Urothelium cell line (cell line): Measurements from ENCODE around the gene ZNF638.

Experiments used
- DNase-seq: peaks from one replicate; pipeline ENCODE4 v3.0.0; 2011; ENCODE audit warnings: low spot score, mixed read lengths
- FAIRE-seq: peaks from 2 replicates; lab custom pipeline; 2011; peaks lifted over from hg19 to GRCh38; lab: Jason Lieb, UNC

ZNF638 gene

GRCh38 chr2:71467180-71467815, 135.7 kb downstream of the ZNF638 start:
- FAIRE-seq = no peak

DNA sequence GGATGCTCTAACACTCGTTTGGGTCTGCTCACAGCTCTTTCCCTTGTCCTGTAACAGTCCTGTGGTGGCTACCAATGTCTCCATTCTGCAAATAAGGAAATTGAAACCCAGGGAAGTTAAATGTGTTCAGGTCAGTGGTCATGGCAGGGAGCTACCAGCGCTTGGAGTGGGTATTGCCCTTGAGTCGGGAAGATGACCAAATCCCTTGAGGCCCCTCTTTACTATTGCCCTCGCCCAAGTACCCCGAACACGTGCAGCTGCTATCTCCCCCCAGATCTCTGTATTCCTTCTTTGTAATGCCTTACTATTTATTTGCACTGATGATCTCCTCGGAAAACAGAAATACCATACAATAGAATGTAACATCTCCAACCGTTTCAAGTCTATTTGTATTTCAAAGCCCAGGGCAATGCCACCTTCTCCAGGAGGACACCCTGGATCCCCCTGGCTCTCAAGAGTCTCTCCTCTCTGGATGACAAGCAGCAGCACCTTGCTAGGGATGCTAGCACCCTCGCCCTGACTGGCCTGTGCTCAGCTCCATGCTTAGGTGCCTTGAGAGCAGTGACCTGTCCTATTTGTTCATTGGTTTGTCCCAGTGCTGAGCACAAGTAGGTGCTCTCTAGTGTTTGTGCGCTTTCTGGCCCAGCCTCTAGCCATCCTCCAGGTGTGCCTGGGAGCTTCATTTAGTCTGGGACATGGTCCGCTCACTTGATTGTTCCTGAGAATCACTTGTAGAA, 136.9 kb downstream of the ZNF638 start:
- no peak for FAIRE-seq
- no peak for DNase-seq

More at GRCh38 chr2:71467180-71467815, 135.7 kb downstream of the ZNF638 start:
- no peak for DNase-seq

DNA sequence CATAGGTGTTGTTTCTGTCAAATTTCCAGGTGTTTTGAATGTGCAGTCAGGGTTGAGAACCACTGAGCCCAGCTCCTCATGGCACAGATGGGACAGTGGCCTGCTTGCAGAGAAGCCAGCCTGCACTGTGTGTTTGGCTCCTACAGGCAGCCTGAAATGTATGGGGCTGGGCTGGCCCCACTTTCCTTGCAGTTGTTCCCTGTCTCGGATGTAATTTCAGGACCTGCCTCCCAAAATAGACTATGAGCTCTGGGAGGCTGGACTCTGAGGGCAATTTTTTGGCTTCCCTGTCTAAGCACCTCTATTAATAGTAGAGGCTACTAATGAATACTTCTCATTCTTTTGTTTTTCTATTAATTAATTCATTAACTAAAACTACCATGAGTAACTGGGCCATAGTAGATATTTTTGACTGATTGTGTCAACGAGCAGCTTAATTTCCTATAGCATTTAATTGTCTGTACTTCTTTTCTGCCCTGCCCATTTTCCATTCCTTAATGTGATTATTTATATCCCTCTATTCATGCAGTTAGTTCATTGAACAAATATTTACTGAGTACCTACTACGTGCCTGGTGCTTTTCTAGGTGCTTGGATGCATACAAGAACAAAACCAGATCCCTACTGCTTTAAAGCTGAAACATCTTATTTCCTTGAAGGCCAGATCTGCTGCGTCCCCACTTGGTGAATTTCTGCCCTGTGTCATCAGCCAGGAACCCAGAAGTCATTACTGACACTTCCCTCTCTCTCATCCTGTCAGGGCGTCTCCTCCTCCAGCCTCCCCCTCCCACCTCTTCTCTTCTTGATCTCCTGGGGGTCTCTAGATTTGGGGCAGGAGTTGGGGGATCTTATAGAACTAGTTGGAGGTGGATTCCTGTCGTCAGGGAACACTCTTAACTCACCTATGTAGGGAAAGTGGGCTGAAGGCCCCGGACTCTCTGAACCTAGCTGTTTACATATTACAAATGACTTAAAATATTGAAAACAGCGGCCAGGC, 138.1 kb downstream of the ZNF638 start:
- DNase-seq (no peak), FAIRE-seq (no peak)

DNA sequence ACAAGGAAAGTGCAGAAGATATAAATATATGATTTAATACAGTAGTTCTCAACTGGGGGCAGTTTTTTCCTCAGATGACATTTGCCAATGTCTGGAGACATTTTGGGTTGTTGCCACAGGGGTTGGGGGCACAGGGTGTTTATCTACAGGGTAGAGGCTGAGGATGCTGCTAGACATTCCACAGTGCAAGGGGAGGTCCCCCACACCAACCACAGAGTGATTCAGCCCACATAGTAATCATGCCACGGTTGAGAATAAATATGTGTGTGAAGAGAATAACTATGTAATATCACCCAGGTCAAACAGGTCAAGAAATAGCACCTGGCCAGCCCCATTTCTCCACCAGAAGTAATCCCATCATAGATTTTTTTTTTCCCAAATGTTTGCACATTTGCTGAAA, 139.7 kb downstream of the ZNF638 start:
- DNase-seq (peak; percentile 88), FAIRE-seq (peak; percentile 62)

DNA sequence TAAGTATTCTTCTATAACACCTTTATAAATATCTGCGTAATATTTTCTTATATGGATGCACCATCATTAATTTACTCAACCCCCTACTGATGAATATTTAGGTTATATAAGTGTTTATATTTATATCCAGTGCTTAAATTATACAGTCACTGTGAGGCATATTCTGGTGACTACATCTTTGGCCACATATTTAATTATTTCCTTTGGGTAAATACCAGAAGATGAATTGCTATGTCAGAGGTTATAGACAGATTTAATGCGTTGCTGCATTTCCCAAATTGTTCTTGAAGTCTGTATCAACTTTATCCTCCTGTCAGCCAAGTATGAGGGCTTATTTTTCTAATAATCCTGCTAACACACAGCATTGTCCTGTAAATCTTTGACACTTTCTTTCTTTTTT, 140.4 kb downstream of the ZNF638 start:
- FAIRE-seq (no peak), DNase-seq (no peak)

DNA sequence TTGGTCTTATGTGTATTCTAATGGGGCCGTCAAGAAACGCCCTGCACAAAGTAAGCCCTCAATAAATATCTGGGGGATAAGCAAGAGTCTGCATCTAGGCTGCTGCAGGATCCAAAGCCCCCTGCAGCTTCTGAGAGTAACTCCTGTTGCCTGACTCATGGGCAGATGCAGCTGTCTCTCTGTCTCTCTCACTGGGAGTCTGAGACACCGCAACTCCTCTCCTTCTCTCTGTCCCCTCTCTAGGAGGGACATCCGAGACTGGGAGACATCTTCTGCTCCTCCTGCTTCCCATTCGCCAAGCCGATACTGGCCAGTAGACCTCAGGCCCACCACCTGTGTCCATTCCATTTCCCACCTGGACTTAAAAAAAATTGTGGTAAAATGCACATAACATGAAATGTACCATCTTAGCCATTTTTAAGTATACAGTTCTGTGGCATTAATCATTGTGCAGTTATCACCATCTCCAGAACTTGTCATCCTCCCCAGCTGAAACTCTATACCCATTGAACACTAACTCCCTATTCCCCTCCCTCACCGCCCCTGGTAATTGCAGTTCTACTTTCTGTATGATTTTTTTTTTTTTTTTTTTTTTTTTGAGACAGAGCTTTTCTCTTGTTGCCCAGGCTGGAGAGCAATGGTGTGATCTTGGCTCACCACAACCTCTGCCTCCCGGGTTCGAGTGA, 141.9 kb downstream of the ZNF638 start:
- no peak for DNase-seq
- peak; percentile 42 for FAIRE-seq

- no peak for FAIRE-seq
- DNase-seq = no peak
Measured at GRCh38 chr2:71474116-71474743, 142.6 kb downstream of the ZNF638 start.

GRCh38 chr2:71474744-71475397, 143.3 kb downstream of the ZNF638 start:
- DNase-seq = no peak
- FAIRE-seq = no peak

GRCh38 chr2:71476495-71476894, 144.9 kb downstream of the ZNF638 start:
- no peak for FAIRE-seq
- no peak for DNase-seq

DNA sequence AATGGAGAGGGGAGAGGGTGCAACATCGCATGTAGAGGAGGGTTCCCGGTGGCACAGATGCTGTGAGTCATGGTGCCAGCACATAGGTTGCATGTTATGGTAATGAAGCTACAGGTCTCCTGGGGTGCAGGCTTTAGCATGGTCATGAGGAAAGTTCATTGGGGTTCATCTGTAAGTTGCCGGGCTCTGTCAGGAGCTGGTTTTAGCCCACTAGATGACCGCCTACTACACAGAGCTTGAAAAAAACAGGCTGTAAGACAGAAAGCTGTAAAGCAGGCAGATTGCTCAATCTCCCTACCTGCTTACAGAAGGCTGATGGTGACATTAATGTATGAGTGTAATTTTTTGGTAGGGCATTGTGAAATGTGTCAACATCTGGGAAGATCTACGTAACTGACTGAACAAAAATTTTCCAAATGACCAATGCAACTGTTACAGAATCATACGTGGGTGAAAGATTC, 145.7 kb downstream of the ZNF638 start:
- DNase-seq (no peak), FAIRE-seq (peak; percentile 42)

DNA sequence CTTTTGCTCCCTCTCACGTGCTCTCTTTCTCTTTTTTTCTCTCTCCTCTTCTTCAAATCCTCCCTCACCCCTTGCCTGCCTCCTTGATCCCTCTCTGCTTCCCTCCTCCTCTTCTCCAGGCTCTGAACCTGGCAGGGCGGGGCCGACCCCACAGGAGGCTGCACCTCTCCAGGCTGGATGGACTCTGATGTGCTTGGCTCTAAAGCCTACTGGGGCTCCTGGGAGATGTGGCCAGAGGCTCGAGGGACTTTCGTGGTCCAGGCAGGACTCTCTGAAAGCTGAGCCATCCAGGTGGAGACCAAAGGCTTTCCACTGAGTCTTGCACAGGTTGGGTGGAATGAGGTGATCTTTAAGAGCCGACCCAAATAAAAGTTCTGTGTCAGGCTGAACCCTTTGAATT, 147.2 kb downstream of the ZNF638 start:
- DNase-seq (no peak), FAIRE-seq (no peak)

GRCh38 chr2:71479261-71479660, 147.7 kb downstream of the ZNF638 start:
- no peak for DNase-seq
- peak; percentile 52 for FAIRE-seq

DNA sequence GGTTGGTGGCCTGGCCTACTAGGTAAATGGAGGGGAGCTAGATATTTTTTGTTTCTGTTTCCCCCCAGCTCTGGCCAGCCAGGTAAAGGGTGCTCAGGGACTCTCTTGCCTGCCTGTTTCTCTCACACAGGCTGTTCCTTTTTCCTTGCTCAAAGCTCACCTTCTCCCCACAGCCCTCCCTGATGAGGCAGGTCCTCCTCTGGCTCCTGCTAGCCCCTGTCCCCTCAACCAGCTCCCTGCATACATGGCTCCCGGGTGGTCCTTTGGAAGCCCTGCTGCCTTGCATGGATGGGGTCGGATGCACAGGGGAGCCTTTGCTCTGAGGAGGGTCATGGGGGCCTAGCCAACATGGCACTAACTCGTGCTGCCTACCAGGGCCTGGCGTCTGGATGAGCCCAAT, 149.5 kb downstream of the ZNF638 start:
- DNase-seq (no peak), FAIRE-seq (no peak)

DNA sequence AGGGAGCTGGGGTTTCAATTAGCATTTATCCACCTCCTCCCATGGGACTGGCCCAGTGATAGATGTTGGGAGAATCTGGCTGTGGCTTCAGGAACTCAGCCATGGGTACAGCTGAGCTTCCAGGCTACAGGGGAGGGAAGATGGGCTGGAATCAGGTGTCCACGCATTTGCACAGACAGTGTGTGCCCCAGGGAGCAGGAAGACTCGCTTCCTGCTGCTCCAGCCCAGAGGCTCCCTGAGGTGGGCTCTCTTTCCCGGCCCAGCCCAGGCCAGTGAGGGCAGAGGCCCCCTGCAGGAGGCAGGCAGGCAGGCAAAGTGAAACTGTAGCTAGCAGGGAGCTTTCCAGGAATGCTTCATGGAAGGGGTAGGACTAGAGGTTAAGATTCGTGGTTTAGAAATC, 150.5 kb downstream of the ZNF638 start:
- no peak for DNase-seq
- FAIRE-seq = no peak

DNA sequence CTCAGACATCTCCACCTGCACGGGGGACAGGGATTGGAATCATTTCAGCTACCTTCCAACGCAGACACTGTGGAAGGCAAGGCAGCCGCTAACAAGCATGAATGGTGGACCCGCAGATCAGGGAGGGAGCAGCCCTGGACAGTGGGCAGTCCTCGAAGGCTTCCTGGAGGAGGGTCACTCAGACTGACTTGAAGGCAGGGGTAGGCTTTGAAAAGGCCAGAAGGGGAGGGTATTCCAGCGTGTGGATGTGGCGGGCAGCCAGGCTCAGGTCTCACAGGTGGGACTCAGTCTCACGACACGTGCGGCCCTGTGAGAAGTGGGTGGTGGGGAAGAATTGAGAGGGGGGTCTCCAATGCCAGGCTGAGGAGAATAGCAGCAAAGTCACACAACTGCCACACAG, 151.7 kb downstream of the ZNF638 start:
- no peak for FAIRE-seq
- no peak for DNase-seq

DNA sequence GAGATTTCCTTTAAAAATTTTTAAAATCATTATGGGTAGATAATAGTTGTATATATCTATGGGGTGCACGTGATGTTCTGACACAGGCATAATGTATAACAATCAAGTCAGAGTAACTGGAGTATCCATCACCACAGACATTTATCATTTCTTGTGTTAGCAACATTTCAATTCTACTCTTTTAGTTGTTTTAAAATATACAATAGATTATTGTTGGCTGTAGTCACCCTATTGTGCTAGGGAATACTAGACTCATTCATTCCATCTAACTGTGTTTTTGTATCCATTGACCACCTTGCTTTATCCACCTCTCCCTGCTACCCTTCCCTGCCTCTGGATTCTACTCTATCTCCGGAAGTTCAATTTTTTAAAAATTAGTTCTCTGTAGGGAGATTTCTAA, 152.8 kb downstream of the ZNF638 start:
- FAIRE-seq = no peak
- DNase-seq = no peak
